Activated CD8-positive, alpha-beta memory T cell treated with anti-CD3 and anti-CD28 coated beads, Interleukin-2, amount 50 U/mL, for 48 hours (primary cell): Measurements from ENCODE around the gene ZNF343.
A peak's percentile ranks its signal among the peaks of the same experiment; 100 is the strongest.
"Not testable (repeated sequence)": the region's sequence is repeated elsewhere in the genome, so short reads cannot be mapped to it uniquely, and the experiment has no call there.

ENCODE experiments used
- DNase-seq: peaks from one replicate; pipeline ENCODE4 v3.0.0-alpha.2; 2020

Gene ZNF343

GRCh38 chr20:2508631-2509467 is at the start of gene ZNF343:
Gene ZNF343, minus strand, starts transcription at chr20:2508915. Its CDS starts 15,020 bp downstream, at chr20:2493895.
- DNase-seq: peak; percentile 88

- DNase-seq: no peak
These were observed 49.3 kb upstream of the ZNF343 start for GRCh38 chr20:2557873-2558580.

- no peak for DNase-seq
These were observed 36.9 kb upstream of the ZNF343 start for GRCh38 chr20:2545594-2545993.

GRCh38 chr20:2544211-2544610 is 35.5 kb upstream of the ZNF343 start:
- no peak for DNase-seq

- DNase-seq: no peak
These were observed 33.6 kb upstream of the ZNF343 start for GRCh38 chr20:2542361-2542760.

GRCh38 chr20:2541940-2542339 is 33.2 kb upstream of the ZNF343 start:
- DNase-seq: no peak

- no peak for DNase-seq
These were observed 30.4 kb upstream of the ZNF343 start for GRCh38 chr20:2538931-2539720.

- DNase-seq: no peak
These were observed 29.6 kb upstream of the ZNF343 start for GRCh38 chr20:2538356-2538755.

- no peak for DNase-seq
These were observed 28.4 kb upstream of the ZNF343 start for GRCh38 chr20:2537101-2537500.

- no peak for DNase-seq
These were observed 27.9 kb upstream of the ZNF343 start, which contains the start of gene TMC2 for GRCh38 chr20:2536560-2536986. Gene TMC2, plus strand, starts transcription at chr20:2536573. Its CDS starts 49 bp downstream, at chr20:2536622.

GRCh38 chr20:2535711-2536559 is 27.2 kb upstream of the ZNF343 start:
- DNase-seq: no peak

- no peak for DNase-seq
These were observed 24.4 kb upstream of the ZNF343 start for GRCh38 chr20:2533118-2533517.

GRCh38 chr20:2528671-2529271 is 20.1 kb upstream of the ZNF343 start:
- DNase-seq: no peak

GRCh38 chr20:2527762-2528161 is 19.0 kb upstream of the ZNF343 start:
- no peak for DNase-seq

GRCh38 chr20:2526218-2526583 is 17.5 kb upstream of the ZNF343 start:
- DNase-seq: not testable (repeated sequence)

GRCh38 chr20:2524709-2525506 is 16.2 kb upstream of the ZNF343 start:
- peak; percentile 79 for DNase-seq

GRCh38 chr20:2523919-2524708 is 15.4 kb upstream of the ZNF343 start:
- peak; percentile 99 for DNase-seq

GRCh38 chr20:2522826-2523429 is 14.2 kb upstream of the ZNF343 start:
- not testable (repeated sequence) for DNase-seq
